HepG2 (cell line): ENCODE results near the gene RAB8A. TPM values are rescaled to one million over a fixed set of nuclear protein-coding genes. Genes with fewer than 3 reads are reported as not detected.

Experiments
- CC2D1A ChIP-seq: sonication (generic); formaldehyde crosslinking; IDR thresholded peaks from 2 replicates; pipeline ENCODE4 v1.8.1; 2023; ENCODE audit warnings: mild to moderate bottlenecking, missing genetic modification reagents
- FOXC1 ChIP-seq: sonication (generic); formaldehyde crosslinking; IDR thresholded peaks from 2 replicates; pipeline ENCODE4 v1.8.0; 2022; ENCODE audit warnings: mild to moderate bottlenecking, missing genetic modification reagents, borderline replicate concordance
- FOXK1 ChIP-seq: sonication (generic); formaldehyde crosslinking; IDR thresholded peaks from 2 replicates; pipeline ENCODE4 v1.4.0; 2020; ENCODE audit warnings: low read depth, missing genetic modification reagents, borderline replicate concordance
- HDAC6 ChIP-seq: fragments of 200-600 bp; sonication (generic); IDR thresholded peaks from 2 replicates; pipeline ENCODE4 v1.7.0; 2017; ENCODE audit warnings: mild to moderate bottlenecking, antibody characterized with exemption, low read length, low read depth
- KDM5B ChIP-seq: sonication (generic); formaldehyde crosslinking; IDR thresholded peaks from 2 replicates; pipeline ENCODE4 v1.4.0; 2020; ENCODE audit warnings: missing genetic modification reagents, mild to moderate bottlenecking, borderline replicate concordance
- MIXL1 ChIP-seq: IDR thresholded peaks from 2 replicates; pipeline ENCODE4 v1.6.1; 2016
- NONO ChIP-seq, 2 experiments: fragments of 450-650 bp in 1 of 2; sonication (generic) in 1 of 2; formaldehyde crosslinking in 1 of 2; IDR thresholded peaks in 1 of 2; conservative IDR thresholded peaks in 1 of 2; 2 replicates each; pipeline versions ENCODE4 v1.6.1 to v1.8.0; 2017 to 2022; ENCODE audit warnings: mild to moderate bottlenecking in 1 of 2, missing genetic modification reagents in 1 of 2, moderate library complexity in 1 of 2
- RARG ChIP-seq: sonication (generic); formaldehyde crosslinking; IDR thresholded peaks from 2 replicates; pipeline ENCODE4 v1.4.0; 2020; ENCODE audit warnings: low read depth, mild to moderate bottlenecking, missing genetic modification reagents
- REXO4 ChIP-seq: sonication (generic); formaldehyde crosslinking; IDR thresholded peaks from 2 replicates; pipeline ENCODE4 v1.8.0; 2022; ENCODE audit warnings: missing genetic modification reagents, mild to moderate bottlenecking, borderline replicate concordance
- SMAD1 ChIP-seq: sonication (generic); formaldehyde crosslinking; IDR thresholded peaks from 2 replicates; pipeline ENCODE4 v1.4.0; 2020; ENCODE audit warnings: missing genetic modification reagents, low read depth, mild to moderate bottlenecking, borderline replicate concordance
- SNRNP70 ChIP-seq: fragments of 200-400 bp; formaldehyde crosslinking; IDR thresholded peaks from 2 replicates; pipeline ENCODE4 v1.6.1; 2017; ENCODE audit warnings: mild to moderate bottlenecking, low read depth, low read length, moderate library complexity
- TAF1 ChIP-seq: sonication (generic); formaldehyde crosslinking; IDR thresholded peaks from 2 replicates; pipeline ENCODE4 v1.4.0; 2020; ENCODE audit warnings: missing genetic modification reagents
- ZBTB38 ChIP-seq: sonication (generic); formaldehyde crosslinking; IDR thresholded peaks from 2 replicates; pipeline ENCODE4 v1.5.1; 2020; ENCODE audit warnings: mild to moderate bottlenecking, missing genetic modification reagents
- ZKSCAN8 ChIP-seq: IDR thresholded peaks from 2 replicates; pipeline ENCODE4 v1.6.1; 2016; ENCODE audit warnings: borderline replicate concordance, missing genetic modification reagents, missing compliant biosample characterization
- ZNF207 ChIP-seq: fragments of 450-650 bp; IDR thresholded peaks from 2 replicates; pipeline ENCODE4 v1.6.1; 2016; ENCODE audit warnings: antibody characterized with exemption, borderline replicate concordance
- ZNF570 ChIP-seq: sonication (generic); formaldehyde crosslinking; IDR thresholded peaks from 2 replicates; pipeline ENCODE4 v1.4.0; 2020; ENCODE audit warnings: mild to moderate bottlenecking, missing genetic modification reagents, borderline replicate concordance
- ZNF577 ChIP-seq: sonication (generic); formaldehyde crosslinking; IDR thresholded peaks from 2 replicates; pipeline ENCODE4 v1.4.0; 2020; ENCODE audit warnings: mild to moderate bottlenecking, low read depth, missing genetic modification reagents, borderline replicate concordance
- ZSCAN22 ChIP-seq: sonication (generic); formaldehyde crosslinking; IDR thresholded peaks from 2 replicates; pipeline ENCODE4 v1.4.0; 2020; ENCODE audit warnings: mild to moderate bottlenecking, missing genetic modification reagents
- polyA plus RNA-seq, 8 experiments: library from polyadenylated mRNA; depleted of rRNA in 3 of 8; stranded (reverse) in 7 of 8; unstranded in 1 of 8; fragments of >200 nt; fragmentation: Illumina TruSeq in 4 of 8; extraction: Trizol in 4 of 8; gene quantifications; 2 replicates each; pipeline versions ENCODE4 v1.2.1 to v1.2.3, GENCODE V29; 2011 to 2016; ENCODE audit warnings: low read depth in 4 of 8, missing spikeins in 1 of 8, mixed read lengths in 1 of 8; ENCODE audit not compliant: insufficient read depth in 1 of 8
- total RNA-seq, 5 experiments: library from RNA; depleted of rRNA; stranded (reverse); fragments of >200 nt; fragmentation: Illumina TruSeq; extraction: Trizol; gene quantifications; 2 replicates each; pipeline ENCODE4 v1.2.3, GENCODE V29; 2016; ENCODE audit warnings: low read depth in 1 of 5
- TF ChIP-seq, protein P1 (sequence below): IDR thresholded peaks from 2 replicates; pipeline ENCODE4 v1.6.1; 2016
- TF ChIP-seq, protein P2 (sequence below): sonication (generic); formaldehyde crosslinking; conservative IDR thresholded peaks from 2 replicates; pipeline ENCODE4 v1.4.0; 2020; ENCODE audit warnings: mild to moderate bottlenecking, missing genetic modification reagents, moderate library complexity
- TF ChIP-seq, protein P3 (sequence below): sonication (generic); formaldehyde crosslinking; IDR thresholded peaks from 2 replicates; pipeline ENCODE4 v1.4.0; 2020; ENCODE audit warnings: mild to moderate bottlenecking, low read depth, missing genetic modification reagents
- TF ChIP-seq, protein P4 (sequence below): sonication (generic); formaldehyde crosslinking; IDR thresholded peaks from 2 replicates; pipeline ENCODE4 v1.9.0; 2022; ENCODE audit warnings: missing genetic modification reagents, mild to moderate bottlenecking, borderline replicate concordance

The RAB8A gene
- total and polyA plus RNA-seq, 2 of the 13 experiments (the other 11 are each of a cell fraction or from before 2014, with no cell fraction given) = 36.7 to 45.0 TPM

DNA sequence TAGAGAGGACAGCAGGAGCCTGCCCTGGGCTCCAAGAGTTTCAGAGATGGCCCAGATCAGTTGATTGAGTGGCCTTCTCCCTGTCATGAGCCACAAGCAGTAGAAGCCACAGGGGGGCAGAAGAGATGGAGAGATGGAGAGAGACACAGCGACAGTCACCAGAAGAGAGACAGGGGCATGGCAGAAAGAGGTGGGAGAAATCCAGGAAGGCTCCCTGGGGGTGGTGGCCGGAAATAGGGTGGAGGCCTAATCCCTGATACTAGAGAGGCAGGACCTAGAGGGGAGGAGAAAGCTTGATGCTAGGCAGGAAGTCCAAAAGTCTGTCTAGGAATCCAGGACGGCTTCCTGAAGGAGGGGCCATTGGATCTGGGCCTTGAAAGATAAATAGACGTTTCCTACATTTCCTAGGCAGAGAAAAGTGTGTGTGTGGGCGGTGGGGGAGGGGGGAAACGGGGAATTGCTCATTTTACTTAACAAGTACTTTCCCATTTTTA lies 45.0 kb upstream of the RAB8A start (continued):
- TF ChIP-seq, protein P1, sequence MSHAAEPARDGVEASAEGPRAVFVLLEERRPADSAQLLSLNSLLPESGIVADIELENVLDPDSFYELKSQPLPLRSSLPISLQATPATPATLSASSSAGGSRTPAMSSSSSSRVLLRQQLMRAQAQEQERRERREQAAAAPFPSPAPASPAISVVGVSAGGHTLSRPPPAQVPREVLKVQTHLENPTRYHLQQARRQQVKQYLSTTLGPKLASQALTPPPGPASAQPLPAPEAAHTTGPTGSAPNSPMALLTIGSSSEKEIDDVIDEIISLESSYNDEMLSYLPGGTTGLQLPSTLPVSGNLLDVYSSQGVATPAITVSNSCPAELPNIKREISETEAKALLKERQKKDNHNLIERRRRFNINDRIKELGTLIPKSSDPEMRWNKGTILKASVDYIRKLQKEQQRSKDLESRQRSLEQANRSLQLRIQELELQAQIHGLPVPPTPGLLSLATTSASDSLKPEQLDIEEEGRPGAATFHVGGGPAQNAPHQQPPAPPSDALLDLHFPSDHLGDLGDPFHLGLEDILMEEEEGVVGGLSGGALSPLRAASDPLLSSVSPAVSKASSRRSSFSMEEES = 0 out of 2 replicates have a peak, but pooled peaks have one; percentile 35
- TF ChIP-seq FOXC1 (CRISPR knock-in tag) (no peak), ZNF207 (no peak), SMAD1 (no peak), TAF1 (CRISPR knock-in tag) (no peak), RARG (CRISPR knock-in tag) (no peak), SNRNP70 (no peak), ZNF570 (CRISPR knock-in tag) (no peak), REXO4 (CRISPR knock-in tag) (no peak), ZNF577 (CRISPR knock-in tag) (no peak), HDAC6 (no peak), ZBTB38 (CRISPR knock-in tag) (no peak), NONO (IDR thresholded peaks at IDR 0.05) (no peak), NONO (CRISPR knock-in tag; conservative IDR thresholded peaks at IDR 0.05) (no peak), ZKSCAN8 (CRISPR knock-in tag) (0 out of 2 replicates have a peak, but pooled peaks have one; percentile 24), MIXL1 (no peak), CC2D1A (CRISPR knock-in tag) (no peak), KDM5B (no peak), FOXK1 (no peak), ZSCAN22 (CRISPR knock-in tag) (no peak)
- TF ChIP-seq, protein P2, sequence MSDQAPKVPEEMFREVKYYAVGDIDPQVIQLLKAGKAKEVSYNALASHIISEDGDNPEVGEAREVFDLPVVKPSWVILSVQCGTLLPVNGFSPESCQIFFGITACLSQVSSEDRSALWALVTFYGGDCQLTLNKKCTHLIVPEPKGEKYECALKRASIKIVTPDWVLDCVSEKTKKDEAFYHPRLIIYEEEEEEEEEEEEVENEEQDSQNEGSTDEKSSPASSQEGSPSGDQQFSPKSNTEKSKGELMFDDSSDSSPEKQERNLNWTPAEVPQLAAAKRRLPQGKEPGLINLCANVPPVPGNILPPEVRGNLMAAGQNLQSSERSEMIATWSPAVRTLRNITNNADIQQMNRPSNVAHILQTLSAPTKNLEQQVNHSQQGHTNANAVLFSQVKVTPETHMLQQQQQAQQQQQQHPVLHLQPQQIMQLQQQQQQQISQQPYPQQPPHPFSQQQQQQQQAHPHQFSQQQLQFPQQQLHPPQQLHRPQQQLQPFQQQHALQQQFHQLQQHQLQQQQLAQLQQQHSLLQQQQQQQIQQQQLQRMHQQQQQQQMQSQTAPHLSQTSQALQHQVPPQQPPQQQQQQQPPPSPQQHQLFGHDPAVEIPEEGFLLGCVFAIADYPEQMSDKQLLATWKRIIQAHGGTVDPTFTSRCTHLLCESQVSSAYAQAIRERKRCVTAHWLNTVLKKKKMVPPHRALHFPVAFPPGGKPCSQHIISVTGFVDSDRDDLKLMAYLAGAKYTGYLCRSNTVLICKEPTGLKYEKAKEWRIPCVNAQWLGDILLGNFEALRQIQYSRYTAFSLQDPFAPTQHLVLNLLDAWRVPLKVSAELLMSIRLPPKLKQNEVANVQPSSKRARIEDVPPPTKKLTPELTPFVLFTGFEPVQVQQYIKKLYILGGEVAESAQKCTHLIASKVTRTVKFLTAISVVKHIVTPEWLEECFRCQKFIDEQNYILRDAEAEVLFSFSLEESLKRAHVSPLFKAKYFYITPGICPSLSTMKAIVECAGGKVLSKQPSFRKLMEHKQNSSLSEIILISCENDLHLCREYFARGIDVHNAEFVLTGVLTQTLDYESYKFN (CRISPR knock-in tag) = 0 out of 2 replicates have a peak, but pooled peaks have one; percentile 13
- TF ChIP-seq, protein P3, sequence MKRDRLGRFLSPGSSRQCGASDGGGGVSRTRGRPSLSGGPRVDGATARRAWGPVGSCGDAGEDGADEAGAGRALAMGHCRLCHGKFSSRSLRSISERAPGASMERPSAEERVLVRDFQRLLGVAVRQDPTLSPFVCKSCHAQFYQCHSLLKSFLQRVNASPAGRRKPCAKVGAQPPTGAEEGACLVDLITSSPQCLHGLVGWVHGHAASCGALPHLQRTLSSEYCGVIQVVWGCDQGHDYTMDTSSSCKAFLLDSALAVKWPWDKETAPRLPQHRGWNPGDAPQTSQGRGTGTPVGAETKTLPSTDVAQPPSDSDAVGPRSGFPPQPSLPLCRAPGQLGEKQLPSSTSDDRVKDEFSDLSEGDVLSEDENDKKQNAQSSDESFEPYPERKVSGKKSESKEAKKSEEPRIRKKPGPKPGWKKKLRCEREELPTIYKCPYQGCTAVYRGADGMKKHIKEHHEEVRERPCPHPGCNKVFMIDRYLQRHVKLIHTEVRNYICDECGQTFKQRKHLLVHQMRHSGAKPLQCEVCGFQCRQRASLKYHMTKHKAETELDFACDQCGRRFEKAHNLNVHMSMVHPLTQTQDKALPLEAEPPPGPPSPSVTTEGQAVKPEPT (CRISPR knock-in tag) = no peak
- TF ChIP-seq, protein P4, sequence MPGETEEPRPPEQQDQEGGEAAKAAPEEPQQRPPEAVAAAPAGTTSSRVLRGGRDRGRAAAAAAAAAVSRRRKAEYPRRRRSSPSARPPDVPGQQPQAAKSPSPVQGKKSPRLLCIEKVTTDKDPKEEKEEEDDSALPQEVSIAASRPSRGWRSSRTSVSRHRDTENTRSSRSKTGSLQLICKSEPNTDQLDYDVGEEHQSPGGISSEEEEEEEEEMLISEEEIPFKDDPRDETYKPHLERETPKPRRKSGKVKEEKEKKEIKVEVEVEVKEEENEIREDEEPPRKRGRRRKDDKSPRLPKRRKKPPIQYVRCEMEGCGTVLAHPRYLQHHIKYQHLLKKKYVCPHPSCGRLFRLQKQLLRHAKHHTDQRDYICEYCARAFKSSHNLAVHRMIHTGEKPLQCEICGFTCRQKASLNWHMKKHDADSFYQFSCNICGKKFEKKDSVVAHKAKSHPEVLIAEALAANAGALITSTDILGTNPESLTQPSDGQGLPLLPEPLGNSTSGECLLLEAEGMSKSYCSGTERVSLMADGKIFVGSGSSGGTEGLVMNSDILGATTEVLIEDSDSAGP (CRISPR knock-in tag) = no peak
